ENCODE data around the gene MRPL50.
A peak's percentile ranks its signal among the peaks of the same experiment; 100 is the strongest.

MRPL50 gene

GRCh38 chr9:101359679-101360078, 38.7 kb downstream of the MRPL50 start:
- Histone ChIP-seq H3K79me2 (ENCODE audit: control insufficient read depth, insufficient read depth, low read length, poor library complexity) (no peaks in the 10 kb centered on the region), H3K23ac (ENCODE audit: low read length) (no peak overlapping the region)
- no peak for DNase-seq

GRCh38 chr9:101356619-101357018, 41.8 kb downstream of the MRPL50 start:
- Histone ChIP-seq H2BK12ac (ENCODE audit: low read length) (no peak overlapping the region), H4K91ac (ENCODE audit: low read depth, low read length) (no peak overlapping the region), H3K18ac (ENCODE audit: low read length) (no peak overlapping the region), H3K4me2 (ENCODE audit: low read length) (no peak overlapping the region), H3K23ac (ENCODE audit: low read length) (no peak overlapping the region), H3K4me3 (ENCODE audit: low read depth, low read length) (peak overlapping the region; percentile 40), H4K8ac (ENCODE audit: low read depth, low read length) (no peak overlapping the region), H3K4ac (ENCODE audit: low read depth, low read length) (no peak overlapping the region), H3K79me1 (ENCODE audit: low read length) (no peaks in the 10 kb centered on the region), H2AFZ (ENCODE audit: insufficient read depth, low read length, poor library complexity) (no peak overlapping the region), H3K27ac (ENCODE audit: low read depth, low read length) (no peak overlapping the region), H3K27me3 (ENCODE audit: insufficient read depth, low read length) (no peaks in the 10 kb centered on the region), H2BK120ac (ENCODE audit: insufficient read depth, low read length, poor library complexity) (no peak overlapping the region), H4K12ac (ENCODE audit: low read depth, low read length) (no peak overlapping the region), H2BK5ac (ENCODE audit: low read depth, low read length, poor library complexity) (no peak overlapping the region), H3K9ac (ENCODE audit: low read length) (no peak overlapping the region), H3K9me3 (ENCODE audit: insufficient read depth, low read depth, low read length) (peaks cover 8% of the 10 kb centered on the region), H3K4me1 (ENCODE audit: control insufficient read depth in 1 of 2, insufficient read depth in 2 of 2, low read length in 2 of 2) (no peaks in the 10 kb centered on the region), H3K79me2 (ENCODE audit: control insufficient read depth, insufficient read depth, low read length, poor library complexity) (no peaks in the 10 kb centered on the region), H3K36me3 (ENCODE audit: control insufficient read depth in 1 of 2, insufficient read depth in 2 of 2, low read length in 2 of 2) (no peaks in the 10 kb centered on the region), H2AK5ac (ENCODE audit: low read length) (no peak overlapping the region), H3K14ac (ENCODE audit: low read length) (no peak overlapping the region)
- no peak for DNase-seq
- no CpG with 5 or more reads among the region's 1 CpG for WGBS (ENCODE audit: extremely low coverage, insufficient coverage, insufficient read length)

More at GRCh38 chr9:101359679-101360078, 38.7 kb downstream of the MRPL50 start:
- Histone ChIP-seq H2BK12ac (ENCODE audit: low read length) (no peak overlapping the region), H2AFZ (ENCODE audit: insufficient read depth, low read length, poor library complexity) (no peak overlapping the region), H3K27ac (ENCODE audit: low read depth, low read length) (no peak overlapping the region), H2AK5ac (ENCODE audit: low read length) (no peak overlapping the region), H2BK5ac (ENCODE audit: low read depth, low read length, poor library complexity) (no peak overlapping the region), H3K4me2 (ENCODE audit: low read length) (no peak overlapping the region), H3K79me1 (ENCODE audit: low read length) (no peaks in the 10 kb centered on the region), H3K4me3 (ENCODE audit: low read depth, low read length) (no peak overlapping the region), H3K14ac (ENCODE audit: low read length) (no peak overlapping the region), H3K36me3 (ENCODE audit: control insufficient read depth in 1 of 2, insufficient read depth in 2 of 2, low read length in 2 of 2) (no peaks in the 10 kb centered on the region), H3K4ac (ENCODE audit: low read depth, low read length) (no peak overlapping the region), H3K4me1 (ENCODE audit: control insufficient read depth in 1 of 2, insufficient read depth in 2 of 2, low read length in 2 of 2) (no peaks in the 10 kb centered on the region), H4K91ac (ENCODE audit: low read depth, low read length) (no peak overlapping the region), H3K9ac (ENCODE audit: low read length) (no peak overlapping the region), H3K9me3 (ENCODE audit: insufficient read depth, low read depth, low read length) (peaks cover 8% of the 10 kb centered on the region), H2BK120ac (ENCODE audit: insufficient read depth, low read length, poor library complexity) (no peak overlapping the region), H4K12ac (ENCODE audit: low read depth, low read length) (no peak overlapping the region), H3K27me3 (ENCODE audit: insufficient read depth, low read length) (no peaks in the 10 kb centered on the region), H4K8ac (ENCODE audit: low read depth, low read length) (no peak overlapping the region), H3K18ac (ENCODE audit: low read length) (no peak overlapping the region)
- WGBS (ENCODE audit: extremely low coverage, insufficient coverage, insufficient read length), result no CpG with 5 or more reads among the region's 1 CpG

GRCh38 chr9:101354765-101355708, 43.4 kb downstream of the MRPL50 start:
- H3K23ac ChIP-seq (ENCODE audit: low read length), result no peak overlapping the region
- H2BK12ac ChIP-seq (ENCODE audit: low read length), result no peak overlapping the region
- no peak overlapping the region for H3K4me2 ChIP-seq (ENCODE audit: low read length)
- no peak overlapping the region for H3K4me3 ChIP-seq (ENCODE audit: low read depth, low read length)
- H4K12ac ChIP-seq (ENCODE audit: low read depth, low read length), result no peak overlapping the region
- peaks cover 8% of the 10 kb centered on the region for H3K9me3 ChIP-seq (ENCODE audit: insufficient read depth, low read depth, low read length)
- no peaks in the 10 kb centered on the region for H3K79me1 ChIP-seq (ENCODE audit: low read length)
- no peak overlapping the region for H2BK5ac ChIP-seq (ENCODE audit: low read depth, low read length, poor library complexity)
- no peak overlapping the region for H2BK120ac ChIP-seq (ENCODE audit: insufficient read depth, low read length, poor library complexity)
- no peak overlapping the region for H4K8ac ChIP-seq (ENCODE audit: low read depth, low read length)
- H4K91ac ChIP-seq (ENCODE audit: low read depth, low read length), result no peak overlapping the region
- H3K27me3 ChIP-seq (ENCODE audit: insufficient read depth, low read length), result no peaks in the 10 kb centered on the region
- no peak overlapping the region for H2AFZ ChIP-seq (ENCODE audit: insufficient read depth, low read length, poor library complexity)
- no peaks in the 10 kb centered on the region for H3K79me2 ChIP-seq (ENCODE audit: control insufficient read depth, insufficient read depth, low read length, poor library complexity)
- no peak overlapping the region for H2AK5ac ChIP-seq (ENCODE audit: low read length)
- no peaks in the 10 kb centered on the region for H3K36me3 ChIP-seq (ENCODE audit: control insufficient read depth in 1 of 2, insufficient read depth in 2 of 2, low read length in 2 of 2)
- H3K27ac ChIP-seq (ENCODE audit: low read depth, low read length), result no peak overlapping the region
- H3K14ac ChIP-seq (ENCODE audit: low read length), result no peak overlapping the region
- no peak overlapping the region for H3K18ac ChIP-seq (ENCODE audit: low read length)
- WGBS (ENCODE audit: extremely low coverage, insufficient coverage, insufficient read length), result no CpG with 5 or more reads among the region's 7 CpGs
- H3K4ac ChIP-seq (ENCODE audit: low read depth, low read length), result no peak overlapping the region
- no peak for DNase-seq
- no peak overlapping the region for H3K9ac ChIP-seq (ENCODE audit: low read length)
- H3K4me1 ChIP-seq (ENCODE audit: control insufficient read depth in 1 of 2, insufficient read depth in 2 of 2, low read length in 2 of 2), result no peaks in the 10 kb centered on the region

- Histone ChIP-seq H3K79me1 (ENCODE audit: low read length) (no peaks in the 10 kb centered on the region), H2BK12ac (ENCODE audit: low read length) (no peak overlapping the region), H3K36me3 (ENCODE audit: control insufficient read depth in 1 of 2, insufficient read depth in 2 of 2, low read length in 2 of 2) (no peaks in the 10 kb centered on the region), H3K27ac (ENCODE audit: low read depth, low read length) (no peak overlapping the region), H4K91ac (ENCODE audit: low read depth, low read length) (no peak overlapping the region), H2BK5ac (ENCODE audit: low read depth, low read length, poor library complexity) (no peak overlapping the region), H3K4me1 (ENCODE audit: control insufficient read depth in 1 of 2, insufficient read depth in 2 of 2, low read length in 2 of 2) (no peaks in the 10 kb centered on the region), H3K4me3 (ENCODE audit: low read depth, low read length) (no peak overlapping the region), H3K14ac (ENCODE audit: low read length) (no peak overlapping the region), H3K79me2 (ENCODE audit: control insufficient read depth, insufficient read depth, low read length, poor library complexity) (no peaks in the 10 kb centered on the region), H3K18ac (ENCODE audit: low read length) (no peak overlapping the region), H2AFZ (ENCODE audit: insufficient read depth, low read length, poor library complexity) (no peak overlapping the region), H3K4ac (ENCODE audit: low read depth, low read length) (no peak overlapping the region), H2AK5ac (ENCODE audit: low read length) (no peak overlapping the region), H3K27me3 (ENCODE audit: insufficient read depth, low read length) (no peaks in the 10 kb centered on the region), H4K12ac (ENCODE audit: low read depth, low read length) (no peak overlapping the region), H3K23ac (ENCODE audit: low read length) (no peak overlapping the region), H3K9ac (ENCODE audit: low read length) (no peak overlapping the region), H2BK120ac (ENCODE audit: insufficient read depth, low read length, poor library complexity) (no peak overlapping the region), H4K8ac (ENCODE audit: low read depth, low read length) (no peak overlapping the region), H3K9me3 (ENCODE audit: insufficient read depth, low read depth, low read length) (peaks cover 8% of the 10 kb centered on the region), H3K4me2 (ENCODE audit: low read length) (no peak overlapping the region)
- no peak for DNase-seq
- no CpG with 5 or more reads among the region's 5 CpGs for WGBS (ENCODE audit: extremely low coverage, insufficient coverage, insufficient read length)
Measured at GRCh38 chr9:101354143-101354764, 44.2 kb downstream of the MRPL50 start.

Data from trophoblast cell (in vitro differentiated cells and primary cell).